HG03039 (cell line): ENCODE data around the gene PCDHGB4.
A peak's percentile ranks its signal among the peaks of the same experiment; 100 is the strongest.
"Not testable (repeated sequence)": the region's sequence is repeated elsewhere in the genome, so short reads cannot be mapped to it uniquely, and the experiment has no call there.

Experiments used
- ATAC-seq: cut with Tn5 transposase; IDR thresholded peaks from one replicate; pipeline ENCODE4 v1.9.1; 2021; ENCODE audit warnings: mild to moderate bottlenecking, moderate library complexity; ENCODE audit not compliant: unreplicated experiment

The PCDHGB4 gene

GRCh38 chr5:141387557-141388311 lies at the start of gene PCDHGB4:
PCDHGB4 (plus strand) TSS chr5:141387698; CDS start chr5:141387885, 187 bp downstream.
- ATAC-seq: peak; percentile 49

- no peak for ATAC-seq
Observed at GRCh38 chr5:141338538-141339306, 48.8 kb upstream of the PCDHGB4 start, which contains the start of gene PCDHGA2. PCDHGA2 (plus strand) TSS chr5:141338760.

- ATAC-seq: not testable (repeated sequence)
Observed at GRCh38 chr5:141340781-141341354, 46.6 kb upstream of the PCDHGB4 start.

DNA sequence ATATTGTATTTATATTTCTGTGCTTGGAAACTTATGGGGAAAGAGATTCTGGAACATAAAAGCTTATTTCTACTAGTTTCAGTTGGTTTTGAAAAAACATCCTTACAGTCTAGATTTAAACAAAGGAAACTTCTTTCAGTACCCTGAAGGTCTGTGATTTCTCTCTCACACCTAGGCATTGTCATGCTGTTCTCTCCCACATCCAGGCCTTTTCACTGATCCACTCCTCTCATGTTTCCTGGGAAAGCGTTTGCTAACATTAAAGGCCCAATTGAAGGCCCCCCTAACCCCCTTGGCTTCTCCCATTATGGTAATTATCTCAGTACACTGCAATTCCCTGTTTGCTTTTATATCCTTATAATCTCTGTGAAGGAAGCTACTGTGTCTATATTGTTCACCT lies 44.7 kb upstream of the PCDHGB4 start:
- no peak for ATAC-seq

- ATAC-seq: no peak
Observed at GRCh38 chr5:141343242-141343952, 44.1 kb upstream of the PCDHGB4 start, which contains the start of gene PCDHGA3. PCDHGA3 (plus strand) TSS chr5:141343829; CDS start chr5:141344034, 205 bp downstream.

DNA sequence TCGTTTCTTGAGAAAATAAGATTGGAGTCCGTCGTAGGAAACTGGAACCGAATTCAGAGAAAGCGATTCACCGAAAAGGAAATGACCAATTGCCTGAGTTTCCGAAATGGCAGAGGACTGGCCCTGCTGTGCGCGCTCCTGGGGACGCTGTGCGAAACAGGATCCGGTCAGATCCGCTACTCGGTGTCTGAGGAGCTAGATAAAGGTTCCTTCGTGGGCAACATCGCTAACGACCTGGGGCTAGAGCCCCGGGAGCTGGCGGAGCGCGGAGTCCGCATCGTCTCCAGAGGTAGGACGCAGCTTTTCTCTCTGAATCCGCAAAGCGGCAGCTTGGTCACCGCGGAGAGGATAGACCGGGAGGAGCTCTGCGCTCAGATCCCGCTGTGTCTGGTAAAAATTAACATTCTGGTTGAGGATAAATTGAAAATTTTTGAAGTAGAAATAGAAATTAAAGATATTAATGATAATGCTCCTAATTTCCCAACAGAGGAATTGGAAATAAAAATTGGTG lies 43.5 kb upstream of the PCDHGB4 start:
- no peak for ATAC-seq

- no peak for ATAC-seq
Observed at GRCh38 chr5:141345327-141345726, 42.2 kb upstream of the PCDHGB4 start.

GRCh38 chr5:141346017-141346416 lies 41.5 kb upstream of the PCDHGB4 start:
- not testable (repeated sequence) for ATAC-seq

GRCh38 chr5:141349917-141350619 lies 37.4 kb upstream of the PCDHGB4 start, which contains the start of gene PCDHGB1:
PCDHGB1 (plus strand) TSS chr5:141350099; CDS start chr5:141350261, 162 bp downstream.
- ATAC-seq: no peak

DNA sequence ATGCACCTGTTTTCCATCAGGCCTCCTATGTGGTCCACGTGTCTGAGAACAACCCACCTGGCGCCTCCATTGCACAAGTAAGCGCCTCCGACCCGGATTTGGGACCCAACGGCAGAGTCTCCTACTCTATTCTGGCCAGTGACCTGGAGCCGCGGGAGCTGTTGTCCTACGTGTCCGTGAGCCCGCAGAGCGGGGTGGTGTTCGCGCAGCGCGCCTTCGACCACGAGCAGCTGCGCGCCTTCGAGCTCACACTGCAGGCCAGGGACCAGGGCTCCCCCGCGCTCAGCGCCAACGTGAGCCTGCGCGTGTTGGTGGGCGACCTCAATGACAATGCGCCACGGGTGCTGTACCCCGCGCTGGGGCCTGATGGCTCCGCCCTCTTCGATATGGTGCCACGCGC lies 35.9 kb upstream of the PCDHGB4 start:
- ATAC-seq: no peak

- no peak for ATAC-seq
Observed at GRCh38 chr5:141354900-141355469, 32.5 kb upstream of the PCDHGB4 start, which contains the start of gene PCDHGA4. PCDHGA4 (plus strand) TSS chr5:141355021; CDS start chr5:141355108, 87 bp downstream.

DNA sequence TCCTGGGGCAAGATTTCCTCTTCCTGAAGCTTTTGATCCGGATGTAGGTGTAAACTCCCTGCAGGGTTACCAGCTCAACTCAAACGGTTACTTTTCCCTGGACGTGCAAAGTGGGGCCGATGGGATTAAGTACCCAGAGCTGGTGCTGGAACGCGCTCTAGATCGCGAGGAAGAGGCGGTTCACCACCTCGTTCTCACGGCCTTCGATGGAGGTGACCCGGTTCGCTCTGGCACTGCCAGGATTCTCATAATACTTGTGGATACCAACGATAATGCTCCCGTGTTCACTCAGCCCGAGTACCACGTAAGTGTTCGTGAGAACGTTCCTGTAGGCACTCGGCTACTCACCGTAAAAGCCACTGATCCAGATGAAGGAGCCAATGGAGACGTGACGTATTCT lies 31.9 kb upstream of the PCDHGB4 start:
- no peak for ATAC-seq

GRCh38 chr5:141356133-141356532 lies 31.4 kb upstream of the PCDHGB4 start:
- no peak for ATAC-seq

DNA sequence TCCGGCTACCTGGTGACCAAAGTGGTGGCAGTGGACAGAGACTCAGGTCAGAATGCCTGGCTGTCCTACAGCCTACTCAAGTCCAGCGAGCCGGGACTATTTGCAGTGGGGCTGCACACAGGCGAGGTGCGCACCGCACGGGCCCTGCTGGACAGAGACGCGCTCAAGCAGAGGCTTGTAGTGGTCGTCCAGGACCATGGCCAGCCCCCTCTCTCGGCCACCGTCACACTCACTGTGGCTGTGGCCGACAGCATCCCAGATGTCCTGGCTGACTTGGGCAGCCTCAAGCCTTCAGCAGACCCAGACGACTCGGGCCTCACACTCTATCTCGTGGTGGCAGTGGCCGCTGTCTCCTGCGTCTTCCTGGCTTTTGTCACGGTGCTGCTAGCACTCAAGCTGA lies 30.5 kb upstream of the PCDHGB4 start:
- ATAC-seq: no peak

DNA sequence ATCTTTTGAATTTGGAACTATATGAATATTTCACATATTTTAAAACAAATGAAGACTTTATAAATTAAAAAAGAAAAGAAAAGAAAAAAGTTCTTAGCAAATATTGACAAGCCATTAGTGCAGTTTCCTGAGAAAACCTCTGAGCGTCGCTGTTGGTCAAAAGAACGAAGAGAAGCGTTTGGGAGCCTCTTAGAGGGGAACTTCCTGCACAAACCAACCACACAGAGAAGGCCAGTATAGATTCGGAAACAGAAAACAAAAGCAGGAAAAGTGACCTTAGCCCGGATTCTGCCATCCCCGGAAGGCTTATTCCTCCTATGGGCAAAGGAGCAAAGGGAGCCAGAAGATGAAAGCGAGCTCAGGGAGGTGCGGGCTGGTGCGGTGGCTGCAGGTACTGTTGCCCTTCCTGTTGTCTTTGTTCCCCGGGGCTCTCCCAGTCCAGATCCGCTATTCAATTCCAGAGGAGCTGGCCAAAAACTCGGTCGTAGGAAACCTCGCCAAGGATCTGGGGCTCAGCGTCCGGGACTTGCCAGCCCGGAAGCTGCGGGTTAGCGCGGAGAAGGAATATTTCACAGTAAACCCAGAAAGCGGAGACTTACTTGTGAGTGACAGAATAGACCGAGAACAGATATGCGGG lies 27.6 kb upstream of the PCDHGB4 start, which contains the start of gene PCDHGB2:
TSS of gene PCDHGB2 (plus strand) at position 205 of the 637 bp plus-strand sequence. CDS start at position 347, 142 bp downstream.
- no peak for ATAC-seq

DNA sequence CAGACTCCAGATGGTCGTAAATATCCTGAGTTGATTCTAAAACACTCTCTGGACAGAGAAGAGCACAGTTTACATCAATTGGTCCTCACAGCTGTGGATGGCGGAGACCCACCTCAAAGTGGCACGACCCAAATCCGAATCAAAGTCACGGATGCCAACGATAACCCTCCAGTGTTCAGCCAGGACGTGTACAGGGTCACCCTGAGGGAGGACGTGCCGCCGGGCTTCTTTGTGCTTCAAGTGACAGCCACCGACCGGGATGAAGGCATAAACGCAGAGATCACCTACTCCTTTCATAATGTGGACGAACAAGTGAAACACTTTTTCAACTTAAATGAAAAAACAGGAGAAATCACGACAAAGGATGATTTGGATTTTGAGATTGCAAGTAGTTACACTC lies 26.8 kb upstream of the PCDHGB4 start:
- ATAC-seq: no peak

DNA sequence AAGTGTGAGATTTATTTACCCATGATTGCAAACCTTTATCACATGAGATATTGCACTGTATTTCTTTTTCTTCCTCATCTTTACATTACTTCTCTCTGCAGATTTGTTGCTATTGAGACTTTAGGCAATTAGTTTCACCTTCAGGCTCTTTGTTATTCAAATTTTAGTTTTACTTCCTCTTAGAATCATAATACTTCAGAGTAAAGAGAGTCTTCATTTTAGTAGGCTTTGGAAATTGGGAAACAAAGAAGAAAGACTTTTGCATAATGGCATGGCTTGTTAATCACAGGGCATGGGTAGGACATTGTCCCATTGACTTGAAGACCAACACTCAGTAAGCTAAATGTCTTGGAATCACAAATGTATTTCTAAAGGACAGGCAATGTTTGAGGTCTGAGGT lies 24.8 kb upstream of the PCDHGB4 start:
- ATAC-seq: no peak

- ATAC-seq: no peak
Observed at GRCh38 chr5:141363952-141364660, 23.4 kb upstream of the PCDHGB4 start, which contains the start of gene PCDHGA5. PCDHGA5 (plus strand) TSS chr5:141364162; CDS start chr5:141364331, 169 bp downstream.
